RPMI7951 (cell line): ENCODE measurements around the gene GBGT1. TPM values are rescaled to one million over a fixed set of nuclear protein-coding genes. Genes with fewer than 3 reads are reported as not detected.

ENCODE experiments used
- DNase-seq: peaks from one replicate; pipeline ENCODE4 v3.0.0-alpha.2; 2012; ENCODE audit warnings: low read depth
- total RNA-seq: library from RNA; depleted of rRNA; stranded (reverse); fragments of >200 nt; shearing (Covaris generic); gene quantifications from 2 replicates; pipeline ENCODE4 v1.2.3, GENCODE V29; 2014

Gene GBGT1
- total RNA-seq, 1 experiment from 2014 or later, result 1.3 TPM

GRCh38 chr9:133125941-133126696, 37.6 kb downstream of the GBGT1 start:
- DNase-seq, result peak; percentile 53

GRCh38 chr9:133124907-133125275, 38.8 kb downstream of the GBGT1 start:
- DNase-seq, result no peak

- DNase-seq, result no peak
These were observed 39.4 kb downstream of the GBGT1 start for GRCh38 chr9:133124123-133124906.

GRCh38 chr9:133122935-133123611, 40.6 kb downstream of the GBGT1 start:
- DNase-seq, result no peak

- no peak for DNase-seq
These were observed 41.1 kb downstream of the GBGT1 start for GRCh38 chr9:133122605-133122934.

- no peak for DNase-seq
These were observed 41.7 kb downstream of the GBGT1 start for GRCh38 chr9:133121915-133122550.

- peak; percentile 78 for DNase-seq
These were observed 42.4 kb downstream of the GBGT1 start, which contains the start of gene RALGDS for GRCh38 chr9:133121198-133121914. RALGDS (minus strand) TSS chr9:133121240; CDS start chr9:133121154, 86 bp downstream.

- no peak for DNase-seq
These were observed 43.1 kb downstream of the GBGT1 start for GRCh38 chr9:133120501-133121197.

- DNase-seq, result no peak
These were observed 43.7 kb downstream of the GBGT1 start for GRCh38 chr9:133119846-133120500.

- DNase-seq, result no peak
These were observed 44.4 kb downstream of the GBGT1 start for GRCh38 chr9:133119103-133119845.

GRCh38 chr9:133118568-133118967, 45.1 kb downstream of the GBGT1 start:
- no peak for DNase-seq

- no peak for DNase-seq
These were observed 45.6 kb downstream of the GBGT1 start for GRCh38 chr9:133118179-133118520.

- DNase-seq, result peak; percentile 69
These were observed 46.2 kb downstream of the GBGT1 start for GRCh38 chr9:133117271-133118178.

GRCh38 chr9:133116346-133117231, 47.1 kb downstream of the GBGT1 start:
- DNase-seq, result no peak

GRCh38 chr9:133115604-133116345, 47.9 kb downstream of the GBGT1 start:
- no peak for DNase-seq

GRCh38 chr9:133114886-133115603, 48.7 kb downstream of the GBGT1 start:
- no peak for DNase-seq
